GM12875 (cell line): ENCODE results near the gene ZNF311.

ENCODE experiments used
- H3K4me3 ChIP-seq: one replicate; pipeline ENCODE4 v1.5.1; 2011; ENCODE audit warnings: low read depth, low read length, control low read depth
- TF ChIP-seq, protein P1 (sequence below): IDR thresholded peaks from 2 replicates; pipeline ENCODE4 v1.5.1; 2011; ENCODE audit warnings: low read depth, mild to moderate bottlenecking, control low read depth, inconsistent platforms, low read length, moderate library complexity, borderline replicate concordance; ENCODE audit not compliant: insufficient read depth

ZNF311 gene

DNA sequence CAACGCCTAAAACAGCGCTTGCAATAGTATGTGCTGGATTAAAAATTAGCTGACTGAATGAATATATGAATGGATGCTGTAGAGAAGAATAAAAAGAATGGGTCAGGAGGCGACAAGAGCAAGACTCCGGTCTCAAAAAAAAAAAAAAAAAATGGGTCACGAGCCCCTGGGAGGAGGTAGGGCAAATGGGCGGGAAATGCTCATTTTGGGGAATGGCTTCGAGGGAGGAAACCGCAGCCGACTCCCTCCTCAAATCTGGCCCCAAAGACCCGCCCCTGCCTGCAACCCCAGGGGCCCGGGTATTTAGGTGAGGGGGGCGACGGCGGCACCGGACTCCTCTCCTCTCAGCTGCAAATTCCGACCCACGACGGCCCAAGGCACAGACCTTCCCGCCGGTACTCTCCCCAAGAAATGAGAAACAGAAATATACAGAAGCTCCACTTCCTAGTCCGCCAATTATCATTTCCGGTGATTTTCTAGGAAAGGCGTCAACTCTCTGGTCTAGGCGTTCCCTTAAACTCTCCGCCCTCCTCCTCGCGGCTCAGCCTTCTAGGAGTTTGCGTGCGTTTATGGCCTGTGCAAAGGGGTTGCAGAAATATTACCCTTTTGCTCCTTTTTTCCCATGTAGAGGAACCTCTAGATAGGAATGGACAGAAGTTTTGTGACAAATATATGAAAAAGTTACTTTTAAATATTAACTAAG, at the start of gene ZNF311:
Gene ZNF311 (minus strand): TSS at position 133 of the 703 bp plus-strand sequence. CDS start 1,361 bp downstream, outside the sequence.
- TF ChIP-seq, protein P1, sequence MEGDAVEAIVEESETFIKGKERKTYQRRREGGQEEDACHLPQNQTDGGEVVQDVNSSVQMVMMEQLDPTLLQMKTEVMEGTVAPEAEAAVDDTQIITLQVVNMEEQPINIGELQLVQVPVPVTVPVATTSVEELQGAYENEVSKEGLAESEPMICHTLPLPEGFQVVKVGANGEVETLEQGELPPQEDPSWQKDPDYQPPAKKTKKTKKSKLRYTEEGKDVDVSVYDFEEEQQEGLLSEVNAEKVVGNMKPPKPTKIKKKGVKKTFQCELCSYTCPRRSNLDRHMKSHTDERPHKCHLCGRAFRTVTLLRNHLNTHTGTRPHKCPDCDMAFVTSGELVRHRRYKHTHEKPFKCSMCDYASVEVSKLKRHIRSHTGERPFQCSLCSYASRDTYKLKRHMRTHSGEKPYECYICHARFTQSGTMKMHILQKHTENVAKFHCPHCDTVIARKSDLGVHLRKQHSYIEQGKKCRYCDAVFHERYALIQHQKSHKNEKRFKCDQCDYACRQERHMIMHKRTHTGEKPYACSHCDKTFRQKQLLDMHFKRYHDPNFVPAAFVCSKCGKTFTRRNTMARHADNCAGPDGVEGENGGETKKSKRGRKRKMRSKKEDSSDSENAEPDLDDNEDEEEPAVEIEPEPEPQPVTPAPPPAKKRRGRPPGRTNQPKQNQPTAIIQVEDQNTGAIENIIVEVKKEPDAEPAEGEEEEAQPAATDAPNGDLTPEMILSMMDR, result no peak
- H3K4me3 ChIP-seq, result no peak within 1 kb of the TSS

GRCh38 chr6:29051680-29052079, 46.6 kb upstream of the ZNF311 start:
- TF ChIP-seq, protein P1, result no peak
- no peak overlapping the region for H3K4me3 ChIP-seq

DNA sequence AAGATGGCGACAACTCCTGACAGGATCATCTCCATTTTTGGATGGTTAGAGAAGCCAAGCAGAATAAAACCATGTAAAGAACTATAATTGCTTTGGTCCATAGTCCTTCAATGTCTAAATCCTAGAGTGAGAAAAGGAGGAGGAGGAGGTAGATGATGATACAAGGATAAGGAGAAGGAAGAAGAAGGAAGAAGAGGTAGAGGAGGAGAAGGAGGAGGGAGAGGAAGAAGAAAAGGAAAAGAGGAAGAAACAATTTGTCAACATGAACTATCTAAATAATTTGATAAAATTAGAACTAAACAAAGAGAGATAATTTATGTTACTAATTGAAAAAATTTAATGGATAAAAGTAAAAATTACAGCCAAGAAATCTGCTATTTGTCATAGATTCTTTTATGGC, 40.0 kb upstream of the ZNF311 start, which contains the start of gene OR2W1:
Gene OR2W1 (minus strand): TSS at position 101 of the 400 bp plus-strand sequence. CDS start 0 bp downstream, at position 101.
- TF ChIP-seq, protein P1, result no peak
- H3K4me3 ChIP-seq, result no peak within 1 kb of the TSS

GRCh38 chr6:29035951-29036350, 30.8 kb upstream of the ZNF311 start:
- TF ChIP-seq, protein P1, result no peak
- H3K4me3 ChIP-seq, result no peak overlapping the region

- H3K4me3 ChIP-seq, result no peak overlapping the region
- TF ChIP-seq, protein P1, result no peak
Measured at GRCh38 chr6:29028821-29029220, 23.7 kb upstream of the ZNF311 start.

DNA sequence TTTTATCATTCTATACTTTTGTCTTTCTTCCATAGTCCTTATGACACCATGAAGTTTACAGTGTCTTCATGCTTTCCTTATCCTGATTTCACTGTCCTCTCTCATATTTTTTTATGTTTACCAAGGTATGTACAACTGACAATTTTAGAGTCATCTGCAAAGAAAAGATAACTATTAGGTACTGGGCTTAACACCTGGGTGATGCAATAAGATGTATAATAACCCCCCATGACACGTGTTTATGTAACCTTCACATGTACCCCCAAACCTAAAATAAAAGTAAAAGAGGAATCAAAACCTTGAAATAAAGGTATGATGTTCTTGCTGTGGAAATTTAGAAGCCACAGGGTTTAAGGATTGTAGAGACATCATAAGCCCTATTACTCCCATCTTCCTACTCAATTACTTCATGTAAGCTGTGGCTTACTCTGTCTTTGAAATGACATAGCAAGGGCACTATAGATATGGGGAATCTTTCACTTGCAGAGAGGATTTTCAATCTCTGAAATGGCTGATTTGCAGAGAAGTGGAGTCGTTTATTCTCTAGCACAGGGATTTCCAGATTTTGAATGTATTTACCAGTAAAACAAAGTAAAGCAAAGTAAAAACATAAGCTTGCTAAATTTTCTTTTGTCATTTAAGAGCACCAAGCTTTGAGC, 20.9 kb upstream of the ZNF311 start:
- no peak overlapping the region for H3K4me3 ChIP-seq
- TF ChIP-seq, protein P1, result no peak

- TF ChIP-seq, protein P1, result no peak
- H3K4me3 ChIP-seq, result no peak overlapping the region
Measured at GRCh38 chr6:29021434-29021833, 16.3 kb upstream of the ZNF311 start.
